B cell (primary cell): ENCODE data around the gene RREB1.

Experiments
- EZH2 ChIP-seq: IDR thresholded peaks from 2 replicates; pipeline ENCODE4 v1.6.1; 2012; ENCODE audit warnings: borderline replicate concordance, low read depth, mild to moderate bottlenecking, moderate library complexity, low read length; ENCODE audit not compliant: insufficient read depth, poor library complexity, severe bottlenecking
- TF ChIP-seq, protein P1 (sequence below): fragments of 200-600 bp; IDR thresholded peaks from one replicate; pipeline ENCODE4 v1.8.0; 2022; ENCODE audit warnings: antibody characterized with exemption, mild to moderate bottlenecking

DNA sequence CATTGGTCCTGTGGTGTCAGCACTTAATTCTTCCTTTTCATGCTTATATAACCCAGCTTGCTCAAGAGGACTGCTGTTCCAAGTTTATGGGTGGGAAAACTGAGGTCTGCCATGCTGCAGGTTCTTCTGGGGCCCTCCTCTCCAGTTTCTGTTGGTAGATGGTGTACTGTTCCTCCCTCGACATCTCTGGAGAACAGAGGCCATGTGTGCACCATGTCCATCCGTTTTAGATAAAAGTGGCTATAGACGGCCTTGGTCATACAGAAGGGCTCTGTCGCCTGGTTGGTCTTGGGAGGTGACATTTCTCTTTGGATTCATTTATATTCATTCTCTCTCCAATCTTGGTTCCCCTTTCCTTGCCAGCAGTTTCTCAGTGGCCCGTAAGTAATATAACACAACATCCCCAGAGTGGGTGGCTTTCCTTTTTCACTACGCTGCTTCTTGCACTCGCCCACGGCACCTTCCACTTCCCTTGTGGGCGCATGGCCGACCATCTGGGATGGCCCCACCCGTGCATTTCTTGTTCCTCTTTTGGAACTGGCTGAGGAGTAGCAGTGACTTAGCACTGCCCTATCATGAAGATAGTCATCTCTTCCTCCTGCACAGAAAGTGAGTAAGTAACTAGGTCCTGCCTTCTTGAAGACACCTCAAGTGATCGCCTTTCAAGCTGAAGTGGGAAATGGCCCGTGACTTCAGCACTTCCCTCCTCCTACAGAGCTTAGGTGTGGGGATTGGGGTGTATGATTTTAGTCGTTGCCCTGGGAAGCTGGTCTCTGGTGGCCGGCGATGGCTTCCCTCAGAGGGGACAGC lies 94.2 kb downstream of the RREB1 start:
- TF ChIP-seq, protein P1, sequence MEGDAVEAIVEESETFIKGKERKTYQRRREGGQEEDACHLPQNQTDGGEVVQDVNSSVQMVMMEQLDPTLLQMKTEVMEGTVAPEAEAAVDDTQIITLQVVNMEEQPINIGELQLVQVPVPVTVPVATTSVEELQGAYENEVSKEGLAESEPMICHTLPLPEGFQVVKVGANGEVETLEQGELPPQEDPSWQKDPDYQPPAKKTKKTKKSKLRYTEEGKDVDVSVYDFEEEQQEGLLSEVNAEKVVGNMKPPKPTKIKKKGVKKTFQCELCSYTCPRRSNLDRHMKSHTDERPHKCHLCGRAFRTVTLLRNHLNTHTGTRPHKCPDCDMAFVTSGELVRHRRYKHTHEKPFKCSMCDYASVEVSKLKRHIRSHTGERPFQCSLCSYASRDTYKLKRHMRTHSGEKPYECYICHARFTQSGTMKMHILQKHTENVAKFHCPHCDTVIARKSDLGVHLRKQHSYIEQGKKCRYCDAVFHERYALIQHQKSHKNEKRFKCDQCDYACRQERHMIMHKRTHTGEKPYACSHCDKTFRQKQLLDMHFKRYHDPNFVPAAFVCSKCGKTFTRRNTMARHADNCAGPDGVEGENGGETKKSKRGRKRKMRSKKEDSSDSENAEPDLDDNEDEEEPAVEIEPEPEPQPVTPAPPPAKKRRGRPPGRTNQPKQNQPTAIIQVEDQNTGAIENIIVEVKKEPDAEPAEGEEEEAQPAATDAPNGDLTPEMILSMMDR: no peak
- no peak for TF ChIP-seq EZH2
